HL-60 (cell line): ENCODE data around the gene STK17A.

ENCODE experiments used
- CTCF ChIP-seq: IDR thresholded peaks from one replicate; pipeline ENCODE4 v1.5.1; 2011; ENCODE audit warnings: low read length, control low read depth, inconsistent platforms; ENCODE audit not compliant: insufficient read depth
- GABPA ChIP-seq: IDR thresholded peaks from 2 replicates; pipeline ENCODE4 v1.6.1; 2012; ENCODE audit warnings: low read depth
- POLR2AphosphoS5 ChIP-seq: IDR thresholded peaks from 2 replicates; pipeline ENCODE4 v1.6.1; 2012; ENCODE audit warnings: low read depth
- REST ChIP-seq: IDR thresholded peaks from 2 replicates; pipeline ENCODE4 v1.6.1; 2012; ENCODE audit warnings: low read depth; ENCODE audit not compliant: insufficient replicate concordance
- SPI1 ChIP-seq: IDR thresholded peaks from 2 replicates; pipeline ENCODE4 v1.6.1; 2012; ENCODE audit warnings: low read depth, mild to moderate bottlenecking, borderline replicate concordance

- no peak for TF ChIP-seq SPI1
- no peak for TF ChIP-seq REST
- no peak for TF ChIP-seq CTCF
- no peak for TF ChIP-seq POLR2AphosphoS5
- no peak for TF ChIP-seq GABPA
Measured at GRCh38 chr7:43602256-43602655, 19.3 kb downstream of the STK17A start.
